Glomerular visceral epithelial cell (primary cell): ENCODE data around the gene PTGES3.
A peak's percentile ranks its signal among the peaks of the same experiment; 100 is the strongest.
"Not testable (repeated sequence)": the region's sequence is repeated elsewhere in the genome, so short reads cannot be mapped to it uniquely, and the experiment has no call there.

Source experiments
- DNase-seq: peaks from one replicate; pipeline ENCODE4 v3.0.0-alpha.2; 2016; ENCODE audit errors: extremely low spot score

Gene PTGES3

GRCh38 chr12:56709759-56710376, 21.8 kb upstream of the PTGES3 start:
- DNase-seq: no peak

- DNase-seq: not testable (repeated sequence)
Measured at GRCh38 chr12:56704522-56704921, 16.4 kb upstream of the PTGES3 start.

GRCh38 chr12:56699020-56699661, 11.1 kb upstream of the PTGES3 start:
- no peak for DNase-seq

GRCh38 chr12:56695327-56696101, 7.4 kb upstream of the PTGES3 start:
- no peak for DNase-seq

GRCh38 chr12:56694161-56694560, 6.1 kb upstream of the PTGES3 start:
- DNase-seq: no peak

- no peak for DNase-seq
Measured at GRCh38 chr12:56688846-56689109, 694 bp upstream of the PTGES3 start.

- DNase-seq: peak; percentile 46
Measured at GRCh38 chr12:56687223-56688128, 608 bp downstream of the PTGES3 start.

- DNase-seq: peak; percentile 18
Measured at GRCh38 chr12:56684745-56685359, 3.2 kb downstream of the PTGES3 start.

GRCh38 chr12:56682323-56682722, 5.8 kb downstream of the PTGES3 start:
- no peak for DNase-seq

- DNase-seq: no peak
Measured at GRCh38 chr12:56679883-56680575, 8.1 kb downstream of the PTGES3 start.

GRCh38 chr12:56678852-56679251, 9.2 kb downstream of the PTGES3 start:
- no peak for DNase-seq

GRCh38 chr12:56677680-56678079, 10.4 kb downstream of the PTGES3 start:
- no peak for DNase-seq

GRCh38 chr12:56676851-56677580, 11.1 kb downstream of the PTGES3 start:
- no peak for DNase-seq

GRCh38 chr12:56671608-56672007, 16.5 kb downstream of the PTGES3 start:
- DNase-seq: no peak

GRCh38 chr12:56670836-56671235, 17.2 kb downstream of the PTGES3 start:
- DNase-seq: no peak

GRCh38 chr12:56668197-56668457, 20.0 kb downstream of the PTGES3 start:
- no peak for DNase-seq

- no peak for DNase-seq
Measured at GRCh38 chr12:56661979-56662638, 26.0 kb downstream of the PTGES3 start.

GRCh38 chr12:56661560-56661959, 26.5 kb downstream of the PTGES3 start:
- DNase-seq: no peak

- no peak for DNase-seq
Measured at GRCh38 chr12:56658921-56659320, 29.2 kb downstream of the PTGES3 start.
